MCF 10A (cell line): ENCODE measurements around the gene CACNA2D3. TPM values are rescaled to one million over a fixed set of nuclear protein-coding genes. Genes with fewer than 3 reads are reported as not detected.

Experiments
- BruUV-seq: library from RNA; stranded (reverse); fragments of 400-500 nt; replicated peaks from 2 replicates; lab custom pipeline; 2021; lab: Mats Ljungman, UMichigan
- CTCF ChIA-PET: fragments of 300-600 bp; sonication (Branson Sonifier 250); formaldehyde crosslinking; extraction: SDS; loops from one replicate; lab custom pipeline; 2021; ENCODE audit warnings: antibody characterized with exemption, inconsistent platforms; lab: Yijun Ruan, JAX
- POLR2A ChIA-PET: fragments of 300-600, 350-650 bp; sonication (Branson Sonifier 250); formaldehyde crosslinking; extraction: SDS; loops from one replicate; lab custom pipeline; 2020; ENCODE audit warnings: antibody characterized with exemption, inconsistent platforms; lab: Yijun Ruan, JAX
- DNase-seq: peaks from one replicate; pipeline ENCODE4 v3.0.0-alpha.2; 2018; ENCODE audit not compliant: unreplicated experiment
- H3K27ac Mint-ChIP-seq: one replicate; pipeline ENCODE4 v1.8.0; 2022; ENCODE audit warnings: mild to moderate bottlenecking, low read depth, mixed read lengths; ENCODE audit not compliant: unreplicated experiment
- H3K27me3 Mint-ChIP-seq: one replicate; pipeline ENCODE4 v1.8.0; 2022; ENCODE audit warnings: mixed read lengths; ENCODE audit not compliant: insufficient read depth, unreplicated experiment
- H3K36me3 Mint-ChIP-seq: one replicate; pipeline ENCODE4 v1.8.0; 2022; ENCODE audit warnings: mild to moderate bottlenecking, moderate library complexity, mixed read lengths; ENCODE audit not compliant: insufficient read depth, unreplicated experiment
- H3K4me1 Mint-ChIP-seq: one replicate; pipeline ENCODE4 v1.8.0; 2022; ENCODE audit warnings: mixed read lengths; ENCODE audit not compliant: insufficient read depth, unreplicated experiment
- H3K4me3 Mint-ChIP-seq: one replicate; pipeline ENCODE4 v1.8.0; 2022; ENCODE audit warnings: mild to moderate bottlenecking, moderate library complexity, mixed read lengths; ENCODE audit not compliant: unreplicated experiment
- H3K9me3 Mint-ChIP-seq: one replicate; pipeline ENCODE4 v1.8.0; 2022; ENCODE audit warnings: mixed read lengths; ENCODE audit not compliant: unreplicated experiment
- CTCF ChIP-seq: fragments of 200-600 bp; IDR thresholded peaks from one replicate; pipeline ENCODE4 v1.8.0; 2022; ENCODE audit warnings: antibody characterized with exemption, mild to moderate bottlenecking; ENCODE audit not compliant: unreplicated experiment
- intact Hi-C: fragments of 100-400 bp; cut with micrococcal nuclease; formaldehyde crosslinking; loops from 2 replicates; pipeline ENCODE4 v1.14.1; 2022
- total RNA-seq: library from RNA; stranded (reverse); gene quantifications from 2 replicates; pipeline ENCODE4 v1.2.3, GENCODE V29; 2022

CACNA2D3 gene
- total RNA-seq, 1 experiment from 2014 or later = 2.3 TPM

GRCh38 chr3:54845551-54845950 lies 723.2 kb downstream of the CACNA2D3 start:
- intact Hi-C loops = no loop called here
- ChIA-PET POLR2A (interaction anchor here (0.7 kb wide), 1 partner anchor 31 kb away, joined by 3 read pairs; no protein-coding TSS in a partner anchor), CTCF (interaction anchor here (0.6 to 2.3 kb wide), 3 partner anchors 8 to 777 kb away, joined by 3 to 14 read pairs (median 4); no protein-coding TSS in a partner anchor)
- Mint-ChIP-seq H3K4me3 (no peak overlapping the region), H3K4me1 (peaks cover 6% of the 10 kb centered on the region), H3K27ac (no peak overlapping the region), H3K36me3 (no peaks in the 10 kb centered on the region), H3K27me3 (peaks cover 27% of the 10 kb centered on the region), H3K9me3 (no peaks in the 10 kb centered on the region)
- no peak for TF ChIP-seq CTCF
- DNase-seq = no peak
- BruUV-seq = no TSS peak

- intact Hi-C loops = no loop called here
- no peak for TF ChIP-seq CTCF
- ChIA-PET POLR2A (no interaction called here), CTCF (interaction anchor here (0.7 to 2.3 kb wide), 2 partner anchors 8 to 104 kb away, joined by 3 to 14 read pairs; no protein-coding TSS in a partner anchor)
- no TSS peak for BruUV-seq
- peaks cover 6% of the 10 kb centered on the region for H3K4me1 Mint-ChIP-seq
- DNase-seq = no peak
- H3K27ac Mint-ChIP-seq = no peak overlapping the region
- peaks cover 33% of the 10 kb centered on the region for H3K27me3 Mint-ChIP-seq
- no peak overlapping the region for H3K4me3 Mint-ChIP-seq
- H3K9me3 Mint-ChIP-seq = no peaks in the 10 kb centered on the region
- H3K36me3 Mint-ChIP-seq = no peaks in the 10 kb centered on the region
Measured at GRCh38 chr3:54846119-54846518, 723.8 kb downstream of the CACNA2D3 start.

DNA sequence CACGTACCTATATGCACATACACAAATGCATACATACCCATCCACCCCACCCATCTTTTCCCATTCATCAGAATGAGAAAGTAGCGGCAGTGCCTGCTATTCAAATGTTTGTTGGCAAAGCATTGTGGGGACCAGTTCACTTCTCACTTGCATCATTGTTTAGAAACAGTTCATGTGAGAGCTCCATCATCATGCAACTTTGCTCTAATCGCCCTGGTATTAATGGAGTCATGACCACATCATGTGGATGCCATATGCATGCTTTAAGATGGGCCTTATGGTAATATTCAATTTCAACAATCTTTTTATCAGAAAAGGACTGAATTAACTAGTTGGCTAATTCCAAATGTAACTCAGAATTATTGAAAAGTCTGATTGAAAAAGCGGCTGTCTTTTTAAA lies 725.0 kb downstream of the CACNA2D3 start:
- no peak overlapping the region for H3K4me3 Mint-ChIP-seq
- ChIA-PET POLR2A (interaction anchor here (0.5 kb wide), 1 partner anchor 822 kb away, joined by 3 read pairs; no protein-coding TSS in a partner anchor), CTCF (no interaction called here)
- H3K27ac Mint-ChIP-seq = no peak overlapping the region
- no TSS peak for BruUV-seq
- TF ChIP-seq CTCF = no peak
- no peaks in the 10 kb centered on the region for H3K9me3 Mint-ChIP-seq
- intact Hi-C loops = no loop called here
- peaks cover 37% of the 10 kb centered on the region for H3K27me3 Mint-ChIP-seq
- H3K36me3 Mint-ChIP-seq = no peaks in the 10 kb centered on the region
- DNase-seq = no peak
- H3K4me1 Mint-ChIP-seq = no peaks in the 10 kb centered on the region

DNA sequence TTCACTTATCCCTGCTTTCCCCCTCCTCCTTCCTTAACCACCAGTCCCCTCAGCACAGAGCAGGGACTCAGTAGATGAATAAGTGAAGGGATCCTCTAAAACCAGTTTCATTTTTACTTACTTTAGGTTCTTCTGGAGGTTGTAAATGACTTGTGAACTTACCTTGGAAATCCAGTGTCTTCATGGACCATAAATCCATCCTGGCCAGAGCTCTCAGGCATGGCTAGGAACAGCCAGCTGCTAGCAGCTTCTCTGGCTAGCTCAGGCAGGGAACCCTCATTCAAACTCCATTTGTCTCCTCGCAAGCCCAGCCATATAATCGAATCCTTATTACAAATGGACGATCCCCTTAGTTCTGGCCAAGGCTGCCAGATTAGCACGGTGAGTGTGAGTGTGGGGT lies 727.0 kb downstream of the CACNA2D3 start:
- ChIA-PET CTCF (interaction anchor here (0.8 to 2.2 kb wide), 5 partner anchors 9 to 911 kb away, joined by 3 to 7 read pairs (median 5); no protein-coding TSS in a partner anchor), POLR2A (interaction anchor here (0.7 kb wide), 1 partner anchor 740 kb away, joined by 3 read pairs; no protein-coding TSS in a partner anchor)
- intact Hi-C loops = no loop called here
- Mint-ChIP-seq H3K27me3 (peaks cover 20% of the 10 kb centered on the region), H3K9me3 (no peaks in the 10 kb centered on the region), H3K36me3 (no peaks in the 10 kb centered on the region), H3K4me3 (no peak overlapping the region), H3K27ac (no peak overlapping the region), H3K4me1 (peaks cover 4% of the 10 kb centered on the region)
- TF ChIP-seq CTCF = no peak
- BruUV-seq = no TSS peak
- no peak for DNase-seq
